K562 (cell line): Measurements from ENCODE around the gene SLC7A6OS. TPM values are rescaled to one million over a fixed set of nuclear protein-coding genes. Genes with fewer than 3 reads are reported as not detected.
A peak's percentile ranks its signal among the peaks of the same experiment; 100 is the strongest.

Source experiments
- BRD4 ChIP-seq: fragments of 200-600 bp; sonication (generic); IDR thresholded peaks from 2 replicates; pipeline ENCODE4 v1.6.1; 2017; ENCODE audit warnings: inconsistent platforms
- DPF2 ChIP-seq: fragments of 450-650 bp; IDR thresholded peaks from 2 replicates; pipeline ENCODE4 v1.6.1; 2016
- FOXA3 ChIP-seq, 2 experiments: fragments of 450-650 bp in 1 of 2; sonication (generic) in 1 of 2; formaldehyde crosslinking; IDR thresholded peaks in 1 of 2; conservative IDR thresholded peaks in 1 of 2; 2 replicates each; pipeline versions ENCODE4 v1.4.0 to v1.8.0; 2020 to 2022; ENCODE audit warnings: mild to moderate bottlenecking in 2 of 2, missing genetic modification reagents in 1 of 2
- GATAD2A ChIP-seq: fragments of 450-650 bp; IDR thresholded peaks from 2 replicates; pipeline ENCODE4 v1.6.1; 2017
- MYC ChIP-seq, 2 experiments: fragments of 250-450 bp in 1 of 2; sonication (Bioruptor Pico) in 1 of 2; IDR thresholded peaks; 2 replicates each; pipeline versions ENCODE4 v1.5.1 to v1.6.1; 2012 to 2021; ENCODE audit warnings: low read depth in 2 of 2, borderline replicate concordance in 1 of 2, improper control_type of control experiment in 1 of 2, low read length in 1 of 2, mild to moderate bottlenecking in 1 of 2, moderate library complexity in 1 of 2
- NCOR1 ChIP-seq: fragments of 450-650 bp; IDR thresholded peaks from 2 replicates; pipeline ENCODE4 v1.6.1; 2016; ENCODE audit warnings: mild to moderate bottlenecking, moderate library complexity
- NFXL1 ChIP-seq: fragments of 450-650 bp; formaldehyde crosslinking; IDR thresholded peaks from 2 replicates; pipeline ENCODE4 v1.4.0; 2021; ENCODE audit warnings: mild to moderate bottlenecking
- NR2C2 ChIP-seq, 2 experiments: fragments of 200-800 bp in 1 of 2; sonication (Bioruptor generic) in 1 of 2; sonication (generic) in 1 of 2; formaldehyde crosslinking in 1 of 2; IDR thresholded peaks; 2 replicates each; pipeline versions ENCODE4 v1.6.1 to v1.8.0; 2016 to 2022; ENCODE audit warnings: mild to moderate bottlenecking in 1 of 2, missing compliant biosample characterization in 1 of 2, missing genetic modification characterization in 1 of 2, missing genetic modification reagents in 1 of 2
- ZFPM2 ChIP-seq: fragments of 250-450 bp; sonication (Bioruptor Pico); IDR thresholded peaks from 2 replicates; pipeline ENCODE4 v1.5.1; 2022; ENCODE audit warnings: mild to moderate bottlenecking
- ZNF212 ChIP-seq: fragments of 450-650 bp; formaldehyde crosslinking; IDR thresholded peaks from 2 replicates; pipeline ENCODE4 v1.4.0; 2020; ENCODE audit warnings: mild to moderate bottlenecking
- ZNF217 ChIP-seq: sonication (generic); formaldehyde crosslinking; IDR thresholded peaks from 2 replicates; pipeline ENCODE4 v1.8.0; 2022; ENCODE audit warnings: mild to moderate bottlenecking, missing genetic modification reagents
- ZNF318 ChIP-seq, 2 experiments: fragments of 450-650 bp; IDR thresholded peaks; 2 replicates each; pipeline ENCODE4 v1.6.1; 2016; ENCODE audit warnings: mild to moderate bottlenecking in 2 of 2, borderline replicate concordance in 1 of 2, low read depth in 1 of 2, moderate library complexity in 1 of 2
- polyA plus RNA-seq, 8 experiments: library from polyadenylated mRNA; depleted of rRNA in 4 of 8; stranded (reverse) in 5 of 8; unstranded in 3 of 8; fragments of >200 nt; fragmentation: Nextera tagmentation in 2 of 8; fragmentation: Illumina TruSeq in 1 of 8; extraction: Ambion mirVana in 2 of 8; extraction: Trizol in 1 of 8; gene quantifications; 2 replicates each; pipeline versions ENCODE4 v1.2.1 to v1.2.3, GENCODE V29; 2011 to 2014; ENCODE audit warnings: inconsistent platforms in 1 of 8, missing spikeins in 1 of 8
- total RNA-seq, 7 experiments: library from RNA; depleted of rRNA in 6 of 7; stranded (reverse); fragments of >200 nt in 6 of 7; fragmentation: Illumina TruSeq in 2 of 7; extraction: Trizol in 2 of 7; gene quantifications; 2 replicates each; pipeline versions ENCODE4 v1.2.1 to v1.2.3, GENCODE V29; 2011 to 2021; ENCODE audit warnings: low replicate concordance in 1 of 7
- TF ChIP-seq, protein P1 (sequence below): fragments of 250-450 bp; sonication (Bioruptor Pico); IDR thresholded peaks from 2 replicates; pipeline ENCODE4 v1.5.0; 2021
- TF ChIP-seq, protein P2 (sequence below): sonication (generic); formaldehyde crosslinking; IDR thresholded peaks from 2 replicates; pipeline ENCODE4 v1.8.0; 2023; ENCODE audit warnings: mild to moderate bottlenecking, missing genetic modification reagents

Gene SLC7A6OS
- total and polyA plus RNA-seq, 9 of the 15 experiments (the other 6 are each of a cell fraction or from before 2014, with no cell fraction given) = 2.7 to 23.6 (median 17.2) TPM

DNA sequence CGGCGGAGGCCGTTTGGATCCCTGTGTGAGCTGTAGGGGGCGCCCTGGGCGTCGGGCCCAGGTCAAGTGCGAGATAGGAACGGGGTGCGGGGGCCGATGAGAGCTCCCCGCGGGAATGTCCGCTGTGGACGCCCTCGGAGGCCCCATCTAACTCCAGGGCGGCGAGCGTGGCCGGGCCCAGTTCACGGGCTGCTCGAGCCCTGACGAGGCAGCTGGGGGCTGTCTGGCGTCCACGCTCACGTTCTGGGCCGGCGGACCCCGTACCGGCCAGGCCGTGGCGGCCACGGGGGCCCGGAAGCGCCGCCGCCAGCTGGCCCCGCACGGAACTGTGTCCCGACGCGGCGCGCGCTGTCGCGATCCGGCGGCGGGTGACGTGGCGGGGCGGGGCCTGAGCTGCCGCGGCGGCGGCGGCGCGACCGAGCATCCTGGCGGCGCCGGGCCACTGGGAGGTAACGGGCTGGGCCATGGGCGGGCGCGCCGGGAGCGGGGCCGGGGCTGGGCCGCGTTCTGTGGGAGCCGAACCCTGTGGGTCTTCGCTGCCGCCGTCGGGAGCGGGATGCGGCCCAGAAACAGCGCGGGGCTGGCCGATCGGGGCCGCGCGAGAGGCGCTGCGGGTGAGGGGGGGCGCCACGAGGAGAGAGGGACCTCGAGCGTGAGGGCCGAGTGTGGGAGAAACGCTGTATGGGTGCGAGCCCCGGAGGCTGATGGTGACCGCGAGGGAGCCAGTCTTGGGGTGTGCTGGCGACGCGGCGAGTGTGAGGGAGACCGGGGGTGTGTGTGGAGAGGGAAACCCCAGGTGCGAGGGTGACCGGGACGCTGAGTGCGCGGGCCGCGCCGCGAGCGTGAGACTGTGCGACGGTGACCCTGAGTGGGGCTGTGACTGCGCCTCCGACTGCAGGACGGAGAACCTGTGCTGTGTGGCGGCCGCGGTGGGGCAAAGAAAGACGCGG is 46.3 kb downstream of the SLC7A6OS start, which contains the start of gene SLC7A6 (continued):
- TF ChIP-seq ZNF318 (IDR thresholded peaks at IDR 0.05; ENCODE audit: borderline replicate concordance in 1 of 2, low read depth in 1 of 2) = no peak
- TF ChIP-seq NFXL1 (CRISPR knock-in tag) = no peak
- no peak for TF ChIP-seq ZFPM2 (CRISPR knock-in tag)
- TF ChIP-seq, protein P1, sequence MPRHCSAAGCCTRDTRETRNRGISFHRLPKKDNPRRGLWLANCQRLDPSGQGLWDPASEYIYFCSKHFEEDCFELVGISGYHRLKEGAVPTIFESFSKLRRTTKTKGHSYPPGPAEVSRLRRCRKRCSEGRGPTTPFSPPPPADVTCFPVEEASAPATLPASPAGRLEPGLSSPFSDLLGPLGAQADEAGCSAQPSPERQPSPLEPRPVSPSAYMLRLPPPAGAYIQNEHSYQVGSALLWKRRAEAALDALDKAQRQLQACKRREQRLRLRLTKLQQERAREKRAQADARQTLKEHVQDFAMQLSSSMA (CRISPR knock-in tag) = 0 out of 2 replicates have a peak, but pooled peaks have one; percentile 48
- 0 out of 2 replicates have a peak, but pooled peaks have one; percentile 46 for TF ChIP-seq NR2C2 (CRISPR knock-in tag; IDR thresholded peaks at IDR 0.05)
- TF ChIP-seq NR2C2 (tag; IDR thresholded peaks at IDR 0.05) = peak; percentile 81
- TF ChIP-seq GATAD2A = 0 out of 2 replicates have a peak, but pooled peaks have one; percentile 61
- 0 out of 2 replicates have a peak, but pooled peaks have one; percentile 45 for TF ChIP-seq ZNF212 (CRISPR knock-in tag)
- TF ChIP-seq, protein P2, sequence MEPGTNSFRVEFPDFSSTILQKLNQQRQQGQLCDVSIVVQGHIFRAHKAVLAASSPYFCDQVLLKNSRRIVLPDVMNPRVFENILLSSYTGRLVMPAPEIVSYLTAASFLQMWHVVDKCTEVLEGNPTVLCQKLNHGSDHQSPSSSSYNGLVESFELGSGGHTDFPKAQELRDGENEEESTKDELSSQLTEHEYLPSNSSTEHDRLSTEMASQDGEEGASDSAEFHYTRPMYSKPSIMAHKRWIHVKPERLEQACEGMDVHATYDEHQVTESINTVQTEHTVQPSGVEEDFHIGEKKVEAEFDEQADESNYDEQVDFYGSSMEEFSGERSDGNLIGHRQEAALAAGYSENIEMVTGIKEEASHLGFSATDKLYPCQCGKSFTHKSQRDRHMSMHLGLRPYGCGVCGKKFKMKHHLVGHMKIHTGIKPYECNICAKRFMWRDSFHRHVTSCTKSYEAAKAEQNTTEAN (CRISPR knock-in tag) = 0 out of 2 replicates have a peak, but pooled peaks have one; percentile 57
- peak; percentile 39; the same call in 1 of the 2 replicates for TF ChIP-seq NCOR1
- TF ChIP-seq ZNF217 = no peak
- TF ChIP-seq MYC (IDR thresholded peaks at IDR 0.05; ENCODE audit: low read depth, low read length) = peak; percentile 57
- peak; percentile 81 for TF ChIP-seq MYC (CRISPR knock-in tag; IDR thresholded peaks at IDR 0.05; ENCODE audit: borderline replicate concordance, low read depth)
- TF ChIP-seq DPF2 = no peak; the same call in 1 of the 2 replicates
- no peak for TF ChIP-seq FOXA3 (CRISPR knock-in tag; conservative IDR thresholded peaks at IDR 0.05 in 1 of 2, IDR thresholded peaks at IDR 0.05 in 1 of 2)
- TF ChIP-seq BRD4 = 0 out of 2 replicates have a peak, but pooled peaks have one; percentile 26
